SK-N-SH treated with all-trans-retinoic acid at 6 μM for 48 hours (cell line): ENCODE data around the gene CD52.

Source experiments
- ARNTL ChIP-seq: fragments of 450-650 bp; formaldehyde crosslinking; IDR thresholded peaks from 2 replicates; pipeline ENCODE4 v1.5.0; 2020; ENCODE audit warnings: low read depth, mild to moderate bottlenecking, moderate library complexity, borderline replicate concordance
- CSDC2 ChIP-seq: fragments of 250-450 bp; sonication (Bioruptor Pico); IDR thresholded peaks from 2 replicates; pipeline ENCODE4 v1.5.0; 2020; ENCODE audit warnings: mild to moderate bottlenecking, moderate library complexity
- GLIS3 ChIP-seq: fragments of 250-450 bp; sonication (Bioruptor Pico); IDR thresholded peaks from 2 replicates; pipeline ENCODE4 v1.5.0; 2020; ENCODE audit warnings: mild to moderate bottlenecking, moderate library complexity
- RARB ChIP-seq: fragments of 250-450 bp; sonication (Bioruptor Pico); IDR thresholded peaks from 2 replicates; pipeline ENCODE4 v1.8.0; 2021; ENCODE audit warnings: mild to moderate bottlenecking, moderate library complexity
- TSHZ2 ChIP-seq: fragments of 250-450 bp; sonication (Bioruptor Pico); IDR thresholded peaks from 2 replicates; pipeline ENCODE4 v1.5.0; 2020; ENCODE audit warnings: mild to moderate bottlenecking, moderate library complexity
- ZNF565 ChIP-seq: fragments of 450-650 bp; formaldehyde crosslinking; conservative IDR thresholded peaks from 2 replicates; pipeline ENCODE4 v1.5.0; 2020; ENCODE audit warnings: low read depth, mild to moderate bottlenecking, moderate library complexity
- ZNF8 ChIP-seq: fragments of 450-650 bp; formaldehyde crosslinking; IDR thresholded peaks from 2 replicates; pipeline ENCODE4 v1.5.0; 2020; ENCODE audit warnings: mild to moderate bottlenecking, moderate library complexity

- TF ChIP-seq GLIS3 (CRISPR knock-in tag), result no peak
- TF ChIP-seq TSHZ2 (CRISPR knock-in tag), result no peak
- no peak for TF ChIP-seq RARB (CRISPR knock-in tag)
- TF ChIP-seq ZNF565, result no peak
- TF ChIP-seq ARNTL, result no peak
- TF ChIP-seq ZNF8 (CRISPR knock-in tag), result no peak
- no peak for TF ChIP-seq CSDC2
Measured at GRCh38 chr1:26277719-26278118, 40.0 kb upstream of the CD52 start.
